NB4 (cell line): ENCODE results near the gene RBL2.

Experiments used
- CTCF ChIP-seq: IDR thresholded peaks from one replicate; pipeline ENCODE4 v1.5.1; 2012; ENCODE audit warnings: low read depth, low read length
- MYC ChIP-seq: IDR thresholded peaks from 2 replicates; pipeline ENCODE4 v1.6.1; 2011; ENCODE audit warnings: low read depth, low read length
- POLR2A ChIP-seq: IDR thresholded peaks from 2 replicates; pipeline ENCODE4 v1.6.1; 2011; ENCODE audit warnings: mild to moderate bottlenecking; ENCODE audit not compliant: insufficient read length; ENCODE audit errors: extremely low read depth
- TF ChIP-seq, protein P1 (sequence below): IDR thresholded peaks from 2 replicates; pipeline ENCODE4 v1.6.1; 2011; ENCODE audit warnings: low read depth, low read length

DNA sequence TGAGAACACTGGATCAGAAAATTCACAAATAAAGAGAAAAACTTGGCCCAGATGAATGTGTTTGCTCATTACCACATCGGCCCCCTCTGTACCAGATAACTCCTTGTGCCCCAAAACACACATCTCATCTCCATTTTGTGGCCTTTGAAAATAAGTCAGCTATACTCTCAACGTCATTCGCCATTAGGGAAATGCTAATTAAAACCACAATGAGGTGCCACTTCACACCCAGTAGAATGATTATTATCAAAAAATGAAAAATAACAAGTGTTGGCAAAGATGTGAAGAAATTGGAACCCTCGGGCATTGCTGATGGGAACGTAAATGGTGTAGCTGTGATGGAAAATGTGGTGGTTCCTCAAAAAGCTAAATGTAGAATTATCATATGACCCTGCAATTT lies 103.4 kb downstream of the RBL2 start:
- TF ChIP-seq CTCF, result no peak
- no peak for TF ChIP-seq POLR2A
- TF ChIP-seq MYC, result no peak
- TF ChIP-seq, protein P1, sequence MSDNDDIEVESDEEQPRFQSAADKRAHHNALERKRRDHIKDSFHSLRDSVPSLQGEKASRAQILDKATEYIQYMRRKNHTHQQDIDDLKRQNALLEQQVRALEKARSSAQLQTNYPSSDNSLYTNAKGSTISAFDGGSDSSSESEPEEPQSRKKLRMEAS, result no peak
